WTC11 (cell line): ENCODE data around the gene ATG4C.

Experiments
- MAX ChIP-seq: sonication (generic); formaldehyde crosslinking; IDR thresholded peaks from 2 replicates; pipeline ENCODE4 v1.8.0; 2022; ENCODE audit warnings: mild to moderate bottlenecking, missing genetic modification reagents
- NR1H2 ChIP-seq: sonication (generic); formaldehyde crosslinking; IDR thresholded peaks from 2 replicates; pipeline ENCODE4 v1.9.0; 2021; ENCODE audit warnings: mild to moderate bottlenecking, moderate library complexity, missing genetic modification reagents
- ZNF281 ChIP-seq: sonication (generic); formaldehyde crosslinking; IDR thresholded peaks from 2 replicates; pipeline ENCODE4 v1.8.0; 2023; ENCODE audit warnings: mild to moderate bottlenecking, missing genetic modification reagents
- TF ChIP-seq, protein P1 (sequence below): sonication (generic); formaldehyde crosslinking; conservative IDR thresholded peaks from 2 replicates; pipeline ENCODE4 v1.8.1; 2023; ENCODE audit warnings: mild to moderate bottlenecking, low read depth, missing genetic modification reagents, moderate library complexity
- TF ChIP-seq, protein P2 (sequence below): fragments of 200-600 bp; IDR thresholded peaks from 2 replicates; pipeline ENCODE4 v1.8.0; 2022; ENCODE audit warnings: antibody characterized with exemption

DNA sequence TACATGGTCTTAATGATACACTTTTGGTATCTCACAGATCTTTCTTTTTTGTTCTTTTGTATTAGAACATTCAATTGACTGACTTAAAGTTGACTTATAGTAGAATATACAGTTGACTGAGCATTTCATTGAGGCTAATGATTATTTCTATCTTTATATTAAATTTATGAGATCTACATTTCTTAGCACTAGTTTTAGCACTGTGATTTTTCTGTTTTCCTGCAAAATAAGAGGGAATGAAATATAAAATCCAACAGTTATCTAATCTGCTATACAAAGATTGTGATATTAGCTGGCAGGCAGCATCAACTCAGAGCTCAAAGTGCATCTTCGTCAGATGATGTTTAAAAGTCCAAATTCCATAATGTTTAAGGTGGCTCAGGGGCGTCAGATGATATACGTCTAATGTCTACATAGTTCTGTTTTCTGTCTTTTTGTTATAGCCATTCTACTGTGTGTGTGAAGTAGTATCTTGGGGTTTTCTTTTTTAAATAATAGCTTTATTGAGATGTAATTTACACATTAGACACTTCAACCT, 85.4 kb downstream of the ATG4C start:
- TF ChIP-seq, protein P1, sequence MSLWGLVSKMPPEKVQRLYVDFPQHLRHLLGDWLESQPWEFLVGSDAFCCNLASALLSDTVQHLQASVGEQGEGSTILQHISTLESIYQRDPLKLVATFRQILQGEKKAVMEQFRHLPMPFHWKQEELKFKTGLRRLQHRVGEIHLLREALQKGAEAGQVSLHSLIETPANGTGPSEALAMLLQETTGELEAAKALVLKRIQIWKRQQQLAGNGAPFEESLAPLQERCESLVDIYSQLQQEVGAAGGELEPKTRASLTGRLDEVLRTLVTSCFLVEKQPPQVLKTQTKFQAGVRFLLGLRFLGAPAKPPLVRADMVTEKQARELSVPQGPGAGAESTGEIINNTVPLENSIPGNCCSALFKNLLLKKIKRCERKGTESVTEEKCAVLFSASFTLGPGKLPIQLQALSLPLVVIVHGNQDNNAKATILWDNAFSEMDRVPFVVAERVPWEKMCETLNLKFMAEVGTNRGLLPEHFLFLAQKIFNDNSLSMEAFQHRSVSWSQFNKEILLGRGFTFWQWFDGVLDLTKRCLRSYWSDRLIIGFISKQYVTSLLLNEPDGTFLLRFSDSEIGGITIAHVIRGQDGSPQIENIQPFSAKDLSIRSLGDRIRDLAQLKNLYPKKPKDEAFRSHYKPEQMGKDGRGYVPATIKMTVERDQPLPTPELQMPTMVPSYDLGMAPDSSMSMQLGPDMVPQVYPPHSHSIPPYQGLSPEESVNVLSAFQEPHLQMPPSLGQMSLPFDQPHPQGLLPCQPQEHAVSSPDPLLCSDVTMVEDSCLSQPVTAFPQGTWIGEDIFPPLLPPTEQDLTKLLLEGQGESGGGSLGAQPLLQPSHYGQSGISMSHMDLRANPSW: no peak
- TF ChIP-seq, protein P2, sequence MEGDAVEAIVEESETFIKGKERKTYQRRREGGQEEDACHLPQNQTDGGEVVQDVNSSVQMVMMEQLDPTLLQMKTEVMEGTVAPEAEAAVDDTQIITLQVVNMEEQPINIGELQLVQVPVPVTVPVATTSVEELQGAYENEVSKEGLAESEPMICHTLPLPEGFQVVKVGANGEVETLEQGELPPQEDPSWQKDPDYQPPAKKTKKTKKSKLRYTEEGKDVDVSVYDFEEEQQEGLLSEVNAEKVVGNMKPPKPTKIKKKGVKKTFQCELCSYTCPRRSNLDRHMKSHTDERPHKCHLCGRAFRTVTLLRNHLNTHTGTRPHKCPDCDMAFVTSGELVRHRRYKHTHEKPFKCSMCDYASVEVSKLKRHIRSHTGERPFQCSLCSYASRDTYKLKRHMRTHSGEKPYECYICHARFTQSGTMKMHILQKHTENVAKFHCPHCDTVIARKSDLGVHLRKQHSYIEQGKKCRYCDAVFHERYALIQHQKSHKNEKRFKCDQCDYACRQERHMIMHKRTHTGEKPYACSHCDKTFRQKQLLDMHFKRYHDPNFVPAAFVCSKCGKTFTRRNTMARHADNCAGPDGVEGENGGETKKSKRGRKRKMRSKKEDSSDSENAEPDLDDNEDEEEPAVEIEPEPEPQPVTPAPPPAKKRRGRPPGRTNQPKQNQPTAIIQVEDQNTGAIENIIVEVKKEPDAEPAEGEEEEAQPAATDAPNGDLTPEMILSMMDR: no peak
- TF ChIP-seq MAX (no peak), NR1H2 (no peak), ZNF281 (CRISPR knock-in tag) (no peak)
